Measurements from ENCODE around the gene UGT2B17. TPM values are rescaled to one million over a fixed set of nuclear protein-coding genes. Genes with fewer than 3 reads are reported as not detected.

The UGT2B17 gene
- total and polyA plus RNA-seq, 9 donors, result 0.15 to 0.26 (median 0.22) TPM; not detected in 5

- Histone ChIP-seq H3K4me1 (ENCODE audit: insufficient read depth) (no peaks in the 10 kb centered on the region), H3K36me3 (no peaks in the 10 kb centered on the region), H3K4me3 (no peak overlapping the region), H3K27ac (no peak overlapping the region), H3K27me3 (no peaks in the 10 kb centered on the region), H3K9me3 (no peaks in the 10 kb centered on the region)
- DNase-seq, result peak in 2 of 5 donors; percentile 33 to 36
- TF ChIP-seq EP300 (IDR thresholded peaks at IDR 0.05), result no peak
- TF ChIP-seq POLR2A (IDR thresholded peaks at IDR 0.05), result no peak
- peak in 1 of 3 donors; percentile 29 for TF ChIP-seq CTCF (IDR thresholded peaks at IDR 0.05)
- intact Hi-C loops (cut with DNase I), result no loop called here
- 17 to 20% (median 19%) methylated on average over 5 of the region's 5 CpGs for WGBS, 3 donors
These were observed 77.6 kb downstream of the UGT2B17 start for GRCh38 chr4:68498413-68499007.

- DNase-seq, result no peak
- TF ChIP-seq POLR2A (IDR thresholded peaks at IDR 0.05), result no peak
- no peak for TF ChIP-seq CTCF (IDR thresholded peaks at IDR 0.05)
- TF ChIP-seq EP300 (IDR thresholded peaks at IDR 0.05), result no peak
- WGBS, 3 donors, result 3 to 13% (median 4%) methylated on average over 1 of the region's 1 CpG
- no peaks in the 10 kb centered on the region for H3K27me3 ChIP-seq
- H3K4me3 ChIP-seq, result no peak overlapping the region
- no peaks in the 10 kb centered on the region for H3K36me3 ChIP-seq
- no peaks in the 10 kb centered on the region for H3K9me3 ChIP-seq
- H3K27ac ChIP-seq, result no peak overlapping the region
- no peaks in the 10 kb centered on the region for H3K4me1 ChIP-seq (ENCODE audit: insufficient read depth)
- intact Hi-C loops (cut with DNase I), result no loop called here
These were observed 81.4 kb downstream of the UGT2B17 start for GRCh38 chr4:68494688-68495087.

- intact Hi-C loops (cut with DNase I), result no loop called here
- Histone ChIP-seq H3K4me1 (ENCODE audit: insufficient read depth) (no peaks in the 10 kb centered on the region), H3K4me3 (no peak overlapping the region), H3K9me3 (no peaks in the 10 kb centered on the region), H3K27me3 (no peaks in the 10 kb centered on the region), H3K36me3 (no peaks in the 10 kb centered on the region), H3K27ac (no peak overlapping the region)
- WGBS, 3 donors, result 70 to 81% (median 78%) methylated on average over 6 of the region's 6 CpGs
- no peak for DNase-seq
- no peak for TF ChIP-seq POLR2A (IDR thresholded peaks at IDR 0.05)
- TF ChIP-seq EP300 (IDR thresholded peaks at IDR 0.05), result no peak
- TF ChIP-seq CTCF (IDR thresholded peaks at IDR 0.05), result no peak
These were observed 85.2 kb downstream of the UGT2B17 start for GRCh38 chr4:68490826-68491457.

- Histone ChIP-seq H3K36me3 (no peaks in the 10 kb centered on the region), H3K27ac (no peak overlapping the region), H3K4me3 (no peak overlapping the region), H3K27me3 (no peaks in the 10 kb centered on the region), H3K9me3 (no peaks in the 10 kb centered on the region), H3K4me1 (ENCODE audit: insufficient read depth) (no peaks in the 10 kb centered on the region)
- WGBS, 3 donors, result 65 to 79% (median 77%) methylated on average over 4 to 5 of the region's 5 CpGs
- DNase-seq, result no peak
- no peak for TF ChIP-seq EP300 (IDR thresholded peaks at IDR 0.05)
- no peak for TF ChIP-seq POLR2A (IDR thresholded peaks at IDR 0.05)
- intact Hi-C loops (cut with DNase I), result no loop called here
These were observed 86.8 kb downstream of the UGT2B17 start for GRCh38 chr4:68489338-68489737.

Other genes starting within 250 kb of the UGT2B17 start
- 100 to 1,000 TPM in 3 of 7 donors, 10 to 100 TPM in 4; 72.1 to 116 (median 95.0) TPM for gene YTHDC1, start 226.2 kb downstream of the UGT2B17 start, total RNA-seq
- gene YTHDC1, start 226.2 kb downstream of the UGT2B17 start, polyA plus RNA-seq, result 10 to 100 TPM; 83.8 to 86.6 TPM
- not detected for gene TMPRSS11E, start 128.9 kb downstream of the UGT2B17 start, total RNA-seq
- not detected for gene TMPRSS11E, start 128.9 kb downstream of the UGT2B17 start, polyA plus RNA-seq
- gene UGT2B15, start 94.3 kb upstream of the UGT2B17 start, total RNA-seq, result under 1 TPM in 2 of 7 donors, not detected in 5; 0.40 to 0.46 TPM
- gene UGT2B15, start 94.3 kb upstream of the UGT2B17 start, polyA plus RNA-seq, result not detected
- under 1 TPM in 2 of 7 donors, not detected in 5; 0.13 to 0.17 TPM for gene UGT2B10, start 239.7 kb upstream of the UGT2B17 start, total RNA-seq
- not detected for gene UGT2B10, start 239.7 kb upstream of the UGT2B17 start, polyA plus RNA-seq